Measurements from ENCODE around the gene MEGF9. TPM values are rescaled to one million over a fixed set of nuclear protein-coding genes. Genes with fewer than 3 reads are reported as not detected.
A peak's percentile ranks its signal among the peaks of the same experiment; 100 is the strongest.
"Not testable (repeated sequence)": the region's sequence is repeated elsewhere in the genome, so short reads cannot be mapped to it uniquely, and the experiment has no call there.

Gene MEGF9
- total and polyA plus RNA-seq, 9 donors, result 6.3 to 12.8 (median 7.2) TPM

DNA sequence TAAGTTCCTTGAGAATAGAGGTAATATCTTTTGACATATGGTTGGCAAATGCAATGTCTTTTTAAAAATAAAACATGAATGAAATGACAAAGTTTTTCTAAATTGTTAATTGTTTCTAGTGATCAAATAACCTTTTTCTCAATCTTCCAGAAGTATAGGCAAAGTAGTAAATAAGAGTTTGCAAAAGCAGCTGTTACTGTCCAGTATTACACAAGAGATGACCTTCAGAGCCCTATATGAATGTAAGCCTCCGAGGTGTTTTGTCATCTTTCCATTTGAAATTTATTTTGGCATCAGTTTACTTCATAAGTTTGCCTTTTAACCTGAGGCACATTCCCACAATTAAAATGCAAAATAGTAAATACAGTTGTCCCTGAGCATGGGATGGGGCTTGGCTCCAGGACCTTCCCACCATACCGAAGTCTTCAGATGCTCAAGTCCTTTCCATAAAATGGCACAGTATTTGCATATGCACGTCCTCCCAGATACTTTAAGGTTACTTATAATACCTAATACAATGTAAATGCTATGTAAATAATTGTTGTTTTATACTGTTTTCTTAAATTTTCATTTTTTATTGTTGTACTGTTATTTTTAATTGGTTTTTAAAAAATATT is 65.6 kb downstream of the MEGF9 start:
- no peak for DNase-seq
- Histone ChIP-seq H3K4me1 (ENCODE audit: control insufficient read depth, insufficient read depth, low read length) (no peaks in the 10 kb centered on the region), H3K4me3 (ENCODE audit: low read length) (no peak overlapping the region), H3K9me3 (replicated peaks; ENCODE audit: control insufficient read depth, low read depth, low read length) (no peaks in the 10 kb centered on the region), H3K27me3 (ENCODE audit: control insufficient read depth, insufficient read depth, low read length) (no peaks in the 10 kb centered on the region), H3K36me3 (ENCODE audit: control insufficient read depth, insufficient read depth, low read length) (no peaks in the 10 kb centered on the region), H3K27ac (ENCODE audit: low read length) (no peak overlapping the region)
- WGBS (ENCODE audit: insufficient coverage), result no CpG with 5 or more reads among the region's 3 CpGs

DNA sequence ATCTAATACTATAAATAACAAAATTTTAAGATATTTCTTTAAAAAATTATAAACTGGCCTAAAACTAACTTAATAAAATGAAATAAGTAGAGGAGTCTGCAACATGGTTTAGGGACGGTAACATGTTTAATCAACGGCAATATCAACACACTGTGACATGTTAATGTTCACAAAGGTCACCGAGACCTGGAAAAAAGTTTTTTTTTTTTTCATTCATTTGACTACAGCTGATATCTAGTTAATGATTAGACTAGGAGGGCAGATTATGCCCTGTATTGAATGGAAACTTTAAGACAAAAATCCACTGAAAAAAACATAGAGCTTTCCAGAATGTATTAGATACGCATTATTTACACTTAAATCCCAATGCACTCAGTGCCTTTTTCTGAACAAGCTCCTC is 67.3 kb downstream of the MEGF9 start:
- Histone ChIP-seq H3K4me3 (ENCODE audit: low read length) (no peak overlapping the region), H3K36me3 (ENCODE audit: control insufficient read depth, insufficient read depth, low read length) (no peaks in the 10 kb centered on the region), H3K27ac (ENCODE audit: low read length) (no peak overlapping the region), H3K4me1 (ENCODE audit: control insufficient read depth, insufficient read depth, low read length) (no peaks in the 10 kb centered on the region), H3K27me3 (ENCODE audit: control insufficient read depth, insufficient read depth, low read length) (no peaks in the 10 kb centered on the region), H3K9me3 (replicated peaks; ENCODE audit: control insufficient read depth, low read depth, low read length) (no peaks in the 10 kb centered on the region)
- 100% methylated on average over 1 of the region's 4 CpGs for WGBS (ENCODE audit: insufficient coverage)
- DNase-seq, result no peak

- no peaks in the 10 kb centered on the region for H3K4me1 ChIP-seq (ENCODE audit: control insufficient read depth, insufficient read depth, low read length)
Observed at GRCh38 chr9:120645760-120646159, 68.5 kb downstream of the MEGF9 start.

DNA sequence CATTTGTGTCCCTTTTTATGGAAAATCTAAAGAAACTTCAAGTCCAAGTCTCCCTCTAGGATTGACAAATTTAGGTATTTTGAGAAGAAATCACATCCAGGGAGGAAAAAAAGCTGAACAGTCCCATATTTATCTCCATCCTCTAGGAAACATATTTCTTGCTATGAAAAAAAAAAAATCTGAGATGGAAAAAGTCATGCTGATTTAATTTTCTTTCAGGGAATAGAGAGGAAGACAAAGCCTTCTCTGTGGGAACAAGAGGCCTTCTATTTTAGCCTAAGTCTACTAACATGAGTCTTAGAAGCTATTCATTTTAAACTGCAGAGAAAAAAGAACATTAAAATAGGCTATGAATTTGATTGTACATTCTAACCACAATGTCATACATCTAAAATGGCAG is 71.2 kb downstream of the MEGF9 start:
- no peaks in the 10 kb centered on the region for H3K9me3 ChIP-seq (replicated peaks; ENCODE audit: control insufficient read depth, low read depth, low read length)
- no peaks in the 10 kb centered on the region for H3K27me3 ChIP-seq (ENCODE audit: control insufficient read depth, insufficient read depth, low read length)
- peak; percentile 11 for DNase-seq
- H3K4me3 ChIP-seq (ENCODE audit: low read length), result no peak overlapping the region
- no peaks in the 10 kb centered on the region for H3K4me1 ChIP-seq (ENCODE audit: control insufficient read depth, insufficient read depth, low read length)
- no peak overlapping the region for H3K27ac ChIP-seq (ENCODE audit: low read length)
- H3K36me3 ChIP-seq (ENCODE audit: control insufficient read depth, insufficient read depth, low read length), result no peaks in the 10 kb centered on the region

More at GRCh38 chr9:120645760-120646159, 68.5 kb downstream of the MEGF9 start:
- no peaks in the 10 kb centered on the region for H3K27me3 ChIP-seq (ENCODE audit: control insufficient read depth, insufficient read depth, low read length)
- DNase-seq, result no peak
- no peaks in the 10 kb centered on the region for H3K36me3 ChIP-seq (ENCODE audit: control insufficient read depth, insufficient read depth, low read length)
- H3K4me3 ChIP-seq (ENCODE audit: low read length), result no peak overlapping the region
- no peaks in the 10 kb centered on the region for H3K9me3 ChIP-seq (replicated peaks; ENCODE audit: control insufficient read depth, low read depth, low read length)
- WGBS (ENCODE audit: insufficient coverage), result 91% methylated on average over 1 of the region's 1 CpG
- H3K27ac ChIP-seq (ENCODE audit: low read length), result no peak overlapping the region

DNA sequence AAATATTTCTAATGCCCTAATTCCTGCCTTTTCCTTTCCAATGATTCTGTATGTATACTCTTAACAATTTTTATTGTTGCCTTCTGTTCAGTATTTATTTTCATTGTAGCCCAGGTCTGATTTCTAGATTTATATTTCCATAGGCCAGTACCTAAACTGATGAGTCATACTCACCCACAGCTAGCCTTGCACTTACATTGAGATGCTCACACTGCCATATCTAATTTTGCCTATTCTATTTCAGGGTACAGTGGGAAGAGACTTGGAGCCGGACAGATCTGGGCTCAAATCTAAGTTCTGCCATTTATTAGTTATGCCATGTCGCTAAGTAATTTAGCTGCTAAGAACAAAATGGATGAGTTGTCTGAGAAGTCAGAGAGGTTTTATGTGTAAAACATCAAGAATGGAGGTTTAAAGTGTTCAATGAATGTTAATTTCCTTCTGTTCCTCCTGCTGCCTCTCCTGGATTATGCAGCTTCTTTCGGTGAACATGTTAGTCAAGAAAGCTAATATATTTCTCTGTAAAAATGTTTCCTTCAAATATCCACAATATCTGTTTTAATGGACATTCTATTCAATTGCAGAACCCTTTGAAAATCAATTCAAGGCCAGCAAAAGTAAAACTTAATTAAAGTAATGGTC is 72.0 kb downstream of the MEGF9 start:
- Histone ChIP-seq H3K27me3 (ENCODE audit: control insufficient read depth, insufficient read depth, low read length) (no peaks in the 10 kb centered on the region), H3K4me3 (ENCODE audit: low read length) (no peak overlapping the region), H3K36me3 (ENCODE audit: control insufficient read depth, insufficient read depth, low read length) (no peaks in the 10 kb centered on the region), H3K4me1 (ENCODE audit: control insufficient read depth, insufficient read depth, low read length) (no peaks in the 10 kb centered on the region), H3K9me3 (replicated peaks; ENCODE audit: control insufficient read depth, low read depth, low read length) (no peaks in the 10 kb centered on the region), H3K27ac (ENCODE audit: low read length) (no peak overlapping the region)
- 100% methylated on average over 1 of the region's 3 CpGs for whole genome bisulfite sequencing (ENCODE audit: insufficient coverage)
- DNase-seq, result no peak

DNA sequence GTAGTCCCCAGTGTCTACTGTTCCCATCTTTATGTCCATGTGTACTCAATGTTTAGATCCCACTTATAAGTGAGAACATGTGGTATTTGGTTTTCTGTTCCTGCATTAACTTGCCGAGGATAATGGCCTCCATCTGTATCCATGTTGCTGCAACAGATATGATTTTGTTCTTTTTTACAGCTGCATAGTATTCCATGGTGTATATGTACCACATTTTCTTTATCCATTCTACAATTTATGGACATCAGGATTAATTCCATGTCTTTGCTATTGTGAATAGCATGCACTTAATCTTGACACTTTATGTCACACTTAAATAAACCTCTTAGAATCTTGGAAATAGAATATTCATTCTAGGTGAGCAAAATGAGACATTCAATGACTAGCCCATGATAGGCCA is 73.4 kb downstream of the MEGF9 start:
- H3K27ac ChIP-seq (ENCODE audit: low read length); H3K36me3 ChIP-seq (ENCODE audit: control insufficient read depth, insufficient read depth, low read length); H3K9me3 ChIP-seq (replicated peaks; ENCODE audit: control insufficient read depth, low read depth, low read length); DNase-seq; H3K27me3 ChIP-seq (ENCODE audit: control insufficient read depth, insufficient read depth, low read length); H3K4me1 ChIP-seq (ENCODE audit: control insufficient read depth, insufficient read depth, low read length); H3K4me3 ChIP-seq (ENCODE audit: low read length): not testable (repeated sequence)
- no CpG with 5 or more reads among the region's 1 CpG for WGBS (ENCODE audit: insufficient coverage)

GRCh38 chr9:120640380-120640779 is 73.9 kb downstream of the MEGF9 start:
- H3K9me3 ChIP-seq (replicated peaks; ENCODE audit: control insufficient read depth, low read depth, low read length), result peaks cover 6% of the 10 kb centered on the region
- H3K4me1 ChIP-seq (ENCODE audit: control insufficient read depth, insufficient read depth, low read length), result no peaks in the 10 kb centered on the region
- no CpG with 5 or more reads among the region's 2 CpGs for WGBS (ENCODE audit: insufficient coverage)
- no peaks in the 10 kb centered on the region for H3K36me3 ChIP-seq (ENCODE audit: control insufficient read depth, insufficient read depth, low read length)
- no peak for DNase-seq
- no peaks in the 10 kb centered on the region for H3K27me3 ChIP-seq (ENCODE audit: control insufficient read depth, insufficient read depth, low read length)
- no peak overlapping the region for H3K27ac ChIP-seq (ENCODE audit: low read length)
- H3K4me3 ChIP-seq (ENCODE audit: low read length), result no peak overlapping the region

- no peaks in the 10 kb centered on the region for H3K27me3 ChIP-seq (ENCODE audit: control insufficient read depth, insufficient read depth, low read length)
- no peaks in the 10 kb centered on the region for H3K36me3 ChIP-seq (ENCODE audit: control insufficient read depth, insufficient read depth, low read length)
- no peaks in the 10 kb centered on the region for H3K4me1 ChIP-seq (ENCODE audit: control insufficient read depth, insufficient read depth, low read length)
- DNase-seq, result no peak
- peaks cover 9% of the 10 kb centered on the region for H3K9me3 ChIP-seq (replicated peaks; ENCODE audit: control insufficient read depth, low read depth, low read length)
- no peak overlapping the region for H3K4me3 ChIP-seq (ENCODE audit: low read length)
- WGBS (ENCODE audit: insufficient coverage), result 100% methylated on average over 1 of the region's 5 CpGs
- H3K27ac ChIP-seq (ENCODE audit: low read length), result no peak overlapping the region
Observed at GRCh38 chr9:120637919-120638318, 76.4 kb downstream of the MEGF9 start.

GRCh38 chr9:120636194-120636957 is 77.9 kb downstream of the MEGF9 start:
- no peaks in the 10 kb centered on the region for H3K36me3 ChIP-seq (ENCODE audit: control insufficient read depth, insufficient read depth, low read length)
- H3K27me3 ChIP-seq (ENCODE audit: control insufficient read depth, insufficient read depth, low read length), result no peaks in the 10 kb centered on the region
- H3K4me3 ChIP-seq (ENCODE audit: low read length), result no peak overlapping the region
- no peak overlapping the region for H3K27ac ChIP-seq (ENCODE audit: low read length)
- no peak for DNase-seq
- WGBS (ENCODE audit: insufficient coverage), result 95% methylated on average over 22 of the region's 25 CpGs
- no peaks in the 10 kb centered on the region for H3K4me1 ChIP-seq (ENCODE audit: control insufficient read depth, insufficient read depth, low read length)
- H3K9me3 ChIP-seq (replicated peaks; ENCODE audit: control insufficient read depth, low read depth, low read length), result peaks cover 9% of the 10 kb centered on the region

- Histone ChIP-seq H3K36me3 (ENCODE audit: control insufficient read depth, insufficient read depth, low read length) (no peaks in the 10 kb centered on the region), H3K4me3 (ENCODE audit: low read length) (no peak overlapping the region), H3K27me3 (ENCODE audit: control insufficient read depth, insufficient read depth, low read length) (no peaks in the 10 kb centered on the region), H3K27ac (ENCODE audit: low read length) (no peak overlapping the region), H3K9me3 (replicated peaks; ENCODE audit: control insufficient read depth, low read depth, low read length) (peaks cover 9% of the 10 kb centered on the region), H3K4me1 (ENCODE audit: control insufficient read depth, insufficient read depth, low read length) (no peaks in the 10 kb centered on the region)
- DNase-seq, result no peak
- WGBS (ENCODE audit: insufficient coverage), result no CpG with 5 or more reads among the region's 1 CpG
Observed at GRCh38 chr9:120635011-120635410, 79.3 kb downstream of the MEGF9 start.
